GM12878 (cell line): ENCODE measurements around the gene SYDE2. TPM values are rescaled to one million over a fixed set of nuclear protein-coding genes. Genes with fewer than 3 reads are reported as not detected.

Source experiments
- ATAC-seq: fragments of 200-7000 bp; cut with Tn5 transposase; 3 replicates; pipeline ENCODE4 v1.9.1; 2020; ENCODE audit warnings: mild to moderate bottlenecking, moderate library complexity
- BruUV-seq: library from RNA; stranded (reverse); fragments of 400-500 nt; replicated peaks from 2 replicates; lab custom pipeline; 2021; lab: Mats Ljungman, UMichigan
- CTCF ChIA-PET: fragments of 300-600 bp; sonication (Branson Sonifier 250); formaldehyde crosslinking; extraction: SDS; loops from one replicate; lab custom pipeline; 2021; ENCODE audit warnings: inconsistent platforms; lab: Yijun Ruan, JAX
- POLR2A ChIA-PET: fragments of 350-600 bp; formaldehyde crosslinking; extraction: SDS; loops from one replicate; lab custom pipeline; 2021; ENCODE audit warnings: inconsistent platforms; lab: Charles Lee
- RAD21 ChIA-PET: fragments of 300-600 bp; sonication (Branson Sonifier 250); formaldehyde crosslinking; loops from one replicate; lab custom pipeline; 2023; ENCODE audit warnings: antibody characterized with exemption; ENCODE audit not compliant: unreplicated experiment; lab: Charles Lee
- SMC1A ChIA-PET: fragments of 300-600 bp; sonication (Branson Sonifier 250); formaldehyde crosslinking; loops from one replicate; lab custom pipeline; 2023; ENCODE audit not compliant: unreplicated experiment, uncharacterized antibody; lab: Charles Lee
- DNase-seq: peaks from one replicate; pipeline ENCODE4 v3.0.0-alpha.2; 2011; ENCODE audit warnings: low read depth, low spot score
- FAIRE-seq: peaks from 3 replicates; lab custom pipeline; 2011; peaks lifted over from hg19 to GRCh38; lab: Jason Lieb, UNC
- H2AFZ ChIP-seq: 2 replicates; pipeline ENCODE4 v1.6.0; 2011; ENCODE audit warnings: low read depth, low read length, control low read depth; ENCODE audit not compliant: control insufficient read depth
- H3K27ac ChIP-seq: 2 replicates; pipeline ENCODE4 v1.5.1; 2011; ENCODE audit warnings: control low read depth; ENCODE audit not compliant: control insufficient read depth, insufficient read depth
- H3K27me3 ChIP-seq, 2 experiments: replicated peaks in 1 of 2; 2 replicates each; pipeline versions ENCODE4 v1.6.0 to v1.6.1; 2011; ENCODE audit warnings: low read length in 1 of 2; ENCODE audit not compliant: control insufficient read depth in 2 of 2, insufficient read depth in 2 of 2
- H3K36me3 ChIP-seq, 2 experiments: 2 replicates each; pipeline ENCODE4 v1.5.1; 2011; ENCODE audit warnings: low read length in 1 of 2; ENCODE audit not compliant: control insufficient read depth in 2 of 2, insufficient read depth in 2 of 2
- H3K4me1 ChIP-seq: 2 replicates; pipeline ENCODE4 v1.6.1; 2011; ENCODE audit warnings: mild to moderate bottlenecking, low read length, moderate library complexity, mixed read lengths; ENCODE audit not compliant: control insufficient read depth, insufficient read depth
- H3K4me2 ChIP-seq: 2 replicates; pipeline ENCODE4 v1.6.0; 2011; ENCODE audit warnings: control low read depth; ENCODE audit not compliant: control insufficient read depth, insufficient read depth
- H3K4me3 ChIP-seq: fragments of 200-600 bp; sonication (generic); 2 replicates; pipeline ENCODE4 v1.5.1; 2016
- H3K79me2 ChIP-seq: 2 replicates; pipeline ENCODE4 v1.6.0; 2011; ENCODE audit warnings: low read length; ENCODE audit not compliant: control insufficient read depth, insufficient read depth
- H3K9ac ChIP-seq: 2 replicates; pipeline ENCODE4 v1.8.0; 2011; ENCODE audit warnings: low read length, control low read depth, mixed read lengths; ENCODE audit not compliant: control insufficient read depth, insufficient read depth
- H3K9me3 ChIP-seq: replicated peaks from 3 replicates; pipeline ENCODE4 v1.5.1; 2011; ENCODE audit warnings: mild to moderate bottlenecking, low read length; ENCODE audit not compliant: control insufficient read depth, insufficient read depth
- H4K20me1 ChIP-seq: 2 replicates; pipeline ENCODE4 v1.6.0; 2011; ENCODE audit not compliant: control insufficient read depth, insufficient read depth
- ATF7 ChIP-seq: fragments of 450-650 bp; IDR thresholded peaks from 2 replicates; pipeline ENCODE4 v1.6.1; 2016; ENCODE audit warnings: low read depth, mild to moderate bottlenecking
- CBX3 ChIP-seq: fragments of 200-600 bp; sonication (generic); IDR thresholded peaks from 2 replicates; pipeline ENCODE4 v1.6.1; 2016; ENCODE audit warnings: low read depth, borderline replicate concordance
- CHD2 ChIP-seq: IDR thresholded peaks from 2 replicates; pipeline ENCODE4 v1.6.1; 2011; ENCODE audit warnings: low read depth, low read length, improper control_type of control experiment, borderline replicate concordance
- CHD4 ChIP-seq: fragments of 200-600 bp; sonication (generic); IDR thresholded peaks from 2 replicates; pipeline ENCODE4 v1.6.1; 2016; ENCODE audit warnings: mild to moderate bottlenecking
- DPF2 ChIP-seq: fragments of 450-650 bp; IDR thresholded peaks from 2 replicates; pipeline ENCODE4 v1.6.1; 2017; ENCODE audit warnings: mild to moderate bottlenecking
- EZH2 ChIP-seq: IDR thresholded peaks from 2 replicates; pipeline ENCODE4 v1.6.1; 2012; ENCODE audit warnings: low read depth, mild to moderate bottlenecking, control low read depth, inconsistent platforms, low read length, borderline replicate concordance; ENCODE audit not compliant: control insufficient read depth
- HDGF ChIP-seq: fragments of 450-650 bp; IDR thresholded peaks from 2 replicates; pipeline ENCODE4 v1.6.1; 2016; ENCODE audit warnings: antibody characterized with exemption
- LARP7 ChIP-seq: fragments of 450-650 bp; IDR thresholded peaks from 2 replicates; pipeline ENCODE4 v1.6.1; 2017; ENCODE audit warnings: mild to moderate bottlenecking
- MTA3 ChIP-seq: IDR thresholded peaks from 2 replicates; pipeline ENCODE4 v1.6.1; 2012; ENCODE audit warnings: low read length, inconsistent platforms, borderline replicate concordance
- MYC ChIP-seq: IDR thresholded peaks from 2 replicates; pipeline ENCODE4 v1.6.1; 2011; ENCODE audit warnings: mild to moderate bottlenecking, low read length, moderate library complexity, inconsistent platforms; ENCODE audit not compliant: insufficient read depth, insufficient replicate concordance, insufficient read length, severe bottlenecking
- PAX8 ChIP-seq: fragments of 450-650 bp; IDR thresholded peaks from 2 replicates; pipeline ENCODE4 v1.6.1; 2017; ENCODE audit warnings: mild to moderate bottlenecking, moderate library complexity
- POU2F2 ChIP-seq: IDR thresholded peaks from 3 replicates; pipeline ENCODE4 v1.6.1; 2011; ENCODE audit warnings: low read depth, mild to moderate bottlenecking, low read length, borderline replicate concordance
- RAD21 ChIP-seq: IDR thresholded peaks from 2 replicates; pipeline ENCODE4 v1.6.1; 2011; ENCODE audit warnings: mild to moderate bottlenecking, low read depth, low read length, moderate library complexity; ENCODE audit not compliant: insufficient read depth
- SMARCA5 ChIP-seq: fragments of 450-650 bp; IDR thresholded peaks from 2 replicates; pipeline ENCODE4 v1.6.1; 2017; ENCODE audit warnings: mild to moderate bottlenecking
- ZZZ3 ChIP-seq: IDR thresholded peaks from 2 replicates; pipeline ENCODE4 v1.6.1; 2011; ENCODE audit warnings: low read depth; ENCODE audit not compliant: control insufficient read depth, insufficient read length
- WGBS: methylation state at CpG from one replicate; pipeline ENCODE4 v1.1.6; 2016; ENCODE audit warnings: low lambda C conversion rate; ENCODE audit not compliant: insufficient replicate concordance, insufficient coverage; ENCODE audit errors: missing lambda C conversion rate; 5-methylcytosine and 5-hydroxymethylcytosine counted together
- in situ Hi-C: fragments of 300-500 bp; cut with MboI; formaldehyde crosslinking; loops from 9 replicates; pipeline ENCODE4 v1.14.3; 2018; ENCODE audit warnings: mixed read lengths
- intact Hi-C: fragments of 100-400 bp; cut with micrococcal nuclease; formaldehyde crosslinking; loops from one replicate; pipeline ENCODE4 v1.14.2; 2022; ENCODE audit not compliant: unreplicated experiment
- polyA plus RNA-seq, 11 experiments: library from polyadenylated mRNA; depleted of rRNA in 4 of 11; unstranded in 6 of 11; stranded (reverse) in 5 of 11; fragments of >200 nt; fragmentation: Nextera tagmentation in 4 of 11; fragmentation: Illumina TruSeq in 1 of 11; extraction: Ambion mirVana in 4 of 11; extraction: Trizol in 1 of 11; gene quantifications; 1 replicate in 1 of 11; 2 replicates in 10 of 11; pipeline versions ENCODE4 v1.2.1 to v1.2.3, GENCODE V29; 2011 to 2016; ENCODE audit warnings: inconsistent platforms in 2 of 11, missing spikeins in 2 of 11, low read depth in 1 of 11
- total RNA-seq, 4 experiments: library from RNA; depleted of rRNA in 3 of 4; stranded (reverse); fragments of >200 nt in 3 of 4; fragmentation: Illumina TruSeq in 1 of 4; extraction: Trizol in 1 of 4; gene quantifications; 2 replicates each; pipeline versions ENCODE4 v1.2.1 to v1.2.3, GENCODE V29; 2013 to 2021
- TF ChIP-seq, protein P1 (sequence below): fragments of 450-650 bp; formaldehyde crosslinking; IDR thresholded peaks from 2 replicates; pipeline ENCODE4 v1.4.0; 2022; ENCODE audit warnings: mild to moderate bottlenecking, moderate library complexity
- TF ChIP-seq, protein P2 (sequence below): IDR thresholded peaks from 2 replicates; pipeline ENCODE4 v1.6.1; 2012; ENCODE audit warnings: low read depth, low read length, improper control_type of control experiment
- TF ChIP-seq, protein P3 (sequence below): IDR thresholded peaks from 2 replicates; pipeline ENCODE4 v1.6.1; 2012; ENCODE audit warnings: low read depth, low read length, improper control_type of control experiment

SYDE2 gene
- total and polyA plus RNA-seq, 10 of the 15 experiments (the other 5 are each of a cell fraction or from before 2014, with no cell fraction given) = 0.37 to 4.1 (median 1.8) TPM; not detected in 1

DNA sequence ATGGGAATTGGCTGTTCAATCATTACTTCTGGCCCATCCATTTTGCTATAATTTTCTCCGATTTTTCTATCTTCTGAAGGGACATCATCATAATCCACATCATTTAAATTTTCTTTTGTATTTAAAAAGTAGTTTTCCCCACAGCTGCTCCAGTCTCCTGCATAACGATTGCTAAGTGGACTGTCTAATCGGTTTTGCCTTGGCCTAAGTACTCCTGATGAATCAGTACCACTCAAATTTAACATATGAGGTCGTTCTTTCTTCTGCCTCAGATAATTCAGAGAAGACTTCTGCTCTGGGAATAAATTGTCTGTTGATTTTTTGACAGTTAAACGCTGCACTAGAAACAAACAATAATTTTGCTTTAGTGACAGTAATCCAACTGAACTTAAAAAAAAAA is 41.9 kb downstream of the SYDE2 start:
- no peak for DNase-seq
- CTCF ChIA-PET = interaction anchor here (0.6 to 1.2 kb wide), 3 partner anchors 214 to 947 kb away, joined by 3 read pairs; no protein-coding TSS in a partner anchor
- Histone ChIP-seq H2AFZ (no peak overlapping the region), H3K27me3 (no peaks in the 10 kb centered on the region), H3K79me2 (no peaks in the 10 kb centered on the region), H3K4me3 (no peak overlapping the region), H3K27ac (no peak overlapping the region), H3K4me2 (no peak overlapping the region), H3K36me3 (no peaks in the 10 kb centered on the region), H3K9ac (no peak overlapping the region), H3K9me3 (no peaks in the 10 kb centered on the region), H3K4me1 (no peaks in the 10 kb centered on the region), H4K20me1 (no peaks in the 10 kb centered on the region)
- RAD21 ChIA-PET = no interaction called here
- SMC1A ChIA-PET = interaction anchor here (1.1 kb wide), 1 partner anchor 214 kb away, joined by 3 read pairs; no protein-coding TSS in a partner anchor
- ATAC-seq = no peak
- BruUV-seq = no TSS peak
- POLR2A ChIA-PET = no interaction called here
- intact Hi-C loops = no loop called here
- 31% methylated on average over 5 of the region's 5 CpGs for WGBS
- in situ Hi-C loops = no loop called here
- FAIRE-seq = no peak
- TF ChIP-seq PAX8 (no peak), CHD2 (no peak), EZH2 (no peak), ZZZ3 (no peak), CHD4 (no peak), MTA3 (no peak), SMARCA5 (no peak), ATF7 (no peak), CBX3 (no peak), POU2F2 (no peak), MYC (no peak), LARP7 (no peak), RAD21 (no peak), DPF2 (no peak), HDGF (no peak)
- TF ChIP-seq, protein P1, sequence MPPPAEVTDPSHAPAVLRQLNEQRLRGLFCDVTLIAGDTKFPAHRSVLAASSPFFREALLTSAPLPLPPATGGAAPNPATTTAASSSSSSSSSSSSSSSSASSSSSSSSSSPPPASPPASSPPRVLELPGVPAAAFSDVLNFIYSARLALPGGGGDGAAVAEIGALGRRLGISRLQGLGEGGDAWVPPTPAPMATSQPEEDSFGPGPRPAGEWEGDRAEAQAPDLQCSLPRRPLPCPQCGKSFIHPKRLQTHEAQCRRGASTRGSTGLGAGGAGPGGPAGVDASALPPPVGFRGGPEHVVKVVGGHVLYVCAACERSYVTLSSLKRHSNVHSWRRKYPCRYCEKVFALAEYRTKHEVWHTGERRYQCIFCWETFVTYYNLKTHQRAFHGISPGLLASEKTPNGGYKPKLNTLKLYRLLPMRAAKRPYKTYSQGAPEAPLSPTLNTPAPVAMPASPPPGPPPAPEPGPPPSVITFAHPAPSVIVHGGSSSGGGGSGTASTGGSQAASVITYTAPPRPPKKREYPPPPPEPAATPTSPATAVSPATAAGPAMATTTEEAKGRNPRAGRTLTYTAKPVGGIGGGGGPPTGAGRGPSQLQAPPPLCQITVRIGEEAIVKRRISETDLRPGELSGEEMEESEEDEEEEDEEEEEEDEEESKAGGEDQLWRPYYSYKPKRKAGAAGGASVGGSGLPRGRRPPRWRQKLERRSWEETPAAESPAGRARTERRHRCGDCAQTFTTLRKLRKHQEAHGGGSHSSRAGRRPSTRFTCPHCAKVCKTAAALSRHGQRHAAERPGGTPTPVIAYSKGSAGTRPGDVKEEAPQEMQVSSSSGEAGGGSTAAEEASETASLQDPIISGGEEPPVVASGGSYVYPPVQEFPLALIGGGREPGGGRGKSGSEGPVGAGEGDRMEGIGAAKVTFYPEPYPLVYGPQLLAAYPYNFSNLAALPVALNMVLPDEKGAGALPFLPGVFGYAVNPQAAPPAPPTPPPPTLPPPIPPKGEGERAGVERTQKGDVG = no peak
- TF ChIP-seq, protein P2, sequence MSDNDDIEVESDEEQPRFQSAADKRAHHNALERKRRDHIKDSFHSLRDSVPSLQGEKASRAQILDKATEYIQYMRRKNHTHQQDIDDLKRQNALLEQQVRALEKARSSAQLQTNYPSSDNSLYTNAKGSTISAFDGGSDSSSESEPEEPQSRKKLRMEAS = no peak
- TF ChIP-seq, protein P3, sequence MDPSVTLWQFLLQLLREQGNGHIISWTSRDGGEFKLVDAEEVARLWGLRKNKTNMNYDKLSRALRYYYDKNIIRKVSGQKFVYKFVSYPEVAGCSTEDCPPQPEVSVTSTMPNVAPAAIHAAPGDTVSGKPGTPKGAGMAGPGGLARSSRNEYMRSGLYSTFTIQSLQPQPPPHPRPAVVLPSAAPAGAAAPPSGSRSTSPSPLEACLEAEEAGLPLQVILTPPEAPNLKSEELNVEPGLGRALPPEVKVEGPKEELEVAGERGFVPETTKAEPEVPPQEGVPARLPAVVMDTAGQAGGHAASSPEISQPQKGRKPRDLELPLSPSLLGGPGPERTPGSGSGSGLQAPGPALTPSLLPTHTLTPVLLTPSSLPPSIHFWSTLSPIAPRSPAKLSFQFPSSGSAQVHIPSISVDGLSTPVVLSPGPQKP = no peak
- TF ChIP-seq, all 136 proteins: peak for 0
